Peyer's patch (tissue), 4 donors: ENCODE results near the gene ZBTB6.
A peak's percentile ranks its signal among the peaks of the same experiment; 100 is the strongest.

Experiments used
- CTCF ChIP-seq, 6 experiments: fragments of 450-650 bp in 4 of 6; fragments of 200-600 bp in 2 of 6; sonication (generic) in 1 of 6; IDR thresholded peaks; one replicate each; pipeline ENCODE4 v1.5.1; 2017 to 2019; ENCODE audit warnings: antibody characterized with exemption in 6 of 6, mild to moderate bottlenecking in 3 of 6, moderate library complexity in 1 of 6
- POLR2A ChIP-seq, 2 donors: fragments of 450-650 bp; IDR thresholded peaks; one replicate each; pipeline ENCODE4 v1.5.1; 2017; ENCODE audit warnings: antibody characterized with exemption in 2 of 2, mild to moderate bottlenecking in 2 of 2, moderate library complexity in 2 of 2

- no peak for TF ChIP-seq CTCF (IDR thresholded peaks at IDR 0.05)
- peak; percentile 36 for TF ChIP-seq POLR2A (IDR thresholded peaks at IDR 0.05)
Measured at GRCh38 chr9:122912964-122913673, at the start of gene ZBTB6.
